ENCODE data around the gene TMEM125.

DNA sequence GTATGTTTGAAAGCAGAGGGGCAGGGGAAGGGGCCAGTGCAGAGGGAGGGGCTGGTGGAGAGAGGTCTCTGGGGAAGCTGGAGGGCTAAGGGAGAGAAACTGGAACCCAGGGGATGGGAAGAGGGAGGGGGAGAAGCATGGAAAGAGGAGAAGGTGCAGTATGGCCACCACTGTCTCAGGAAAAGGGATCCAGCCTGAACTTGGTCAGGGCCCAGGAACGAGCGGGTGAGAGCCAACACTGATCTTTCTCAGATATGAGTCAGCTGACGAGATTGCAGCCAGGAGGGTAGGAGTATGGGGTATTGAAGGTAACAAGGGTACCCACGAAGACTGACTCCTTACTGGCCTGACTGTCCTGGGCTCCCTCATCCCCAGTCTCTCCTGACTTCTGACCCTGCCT lies 49.0 kb downstream of the TMEM125 start:
- TF ChIP-seq CTCF (IDR thresholded peaks at IDR 0.05) (no peak), POLR2A (IDR thresholded peaks at IDR 0.05) (no peak)

Data from tibial nerve (tissue), 3 donors.